Loucy (cell line): ENCODE measurements around the gene LCE1C.

Source experiments
- CTCF ChIP-seq: fragments of 200-600 bp; sonication (generic); conservative IDR thresholded peaks from 2 replicates; pipeline ENCODE4 v1.5.1; 2014; ENCODE audit warnings: mild to moderate bottlenecking, antibody characterized with exemption, low read length
- EZH2phosphoT487 ChIP-seq: fragments of 200-600 bp; IDR thresholded peaks from 2 replicates; pipeline ENCODE4 v1.6.1; 2018; ENCODE audit warnings: antibody characterized with exemption, mild to moderate bottlenecking, moderate library complexity, borderline replicate concordance

DNA sequence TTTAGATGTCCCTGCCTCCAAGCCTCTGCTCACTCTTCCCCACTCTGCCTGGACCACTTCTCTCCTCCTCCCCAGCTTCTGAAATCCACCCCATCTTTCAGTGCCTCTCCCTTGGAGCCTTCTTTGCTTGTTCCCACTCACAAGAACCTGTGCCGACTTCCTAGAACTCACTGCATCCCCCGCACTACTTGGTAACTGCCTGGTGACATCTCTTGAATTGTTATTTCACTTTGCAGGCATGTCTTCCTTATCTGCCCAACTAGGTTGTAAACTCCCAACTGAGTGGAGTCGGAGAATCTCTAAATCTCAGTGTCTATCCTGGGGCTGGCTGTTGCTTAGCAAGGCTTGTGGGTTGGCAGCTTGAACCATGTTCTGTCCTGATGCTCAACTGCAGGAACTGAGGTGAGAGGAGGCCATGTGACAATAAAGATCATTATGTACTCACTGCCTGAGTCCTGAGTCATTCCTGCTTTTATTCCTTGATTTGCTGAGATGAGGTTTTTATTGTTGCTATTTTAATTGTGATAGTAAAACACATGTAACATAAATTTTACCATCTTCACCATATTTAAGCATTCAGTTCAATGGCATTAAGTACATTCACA is 44.7 kb downstream of the LCE1C start:
- no peak for TF ChIP-seq CTCF
- TF ChIP-seq EZH2phosphoT487 = no peak
